H1 (cell line): ENCODE results near the gene VSX1. TPM values are rescaled to one million over a fixed set of nuclear protein-coding genes. Genes with fewer than 3 reads are reported as not detected.

ENCODE experiments used
- CTCF ChIA-PET: fragments of 300-600 bp; sonication (Branson Sonifier 250); formaldehyde crosslinking; loops from one replicate; lab custom pipeline; 2021; ENCODE audit not compliant: partially characterized antibody; lab: Charles Lee
- POLR2A ChIA-PET: fragments of 300-600 bp; sonication (Branson Sonifier 250); formaldehyde crosslinking; loops from one replicate; lab custom pipeline; 2021; ENCODE audit warnings: inconsistent platforms; ENCODE audit not compliant: partially characterized antibody; lab: Charles Lee
- DNase-seq, 2 experiments: peaks; one replicate each; pipeline versions ENCODE4 v3.0.0 to v3.0.0-alpha.2; 2010 to 2022; ENCODE audit warnings: low spot score in 2 of 2, low read depth in 1 of 2, mixed read lengths in 1 of 2
- FAIRE-seq: peaks from 2 replicates; lab custom pipeline; 2011; peaks lifted over from hg19 to GRCh38; lab: Jason Lieb, UNC
- H2AFZ ChIP-seq: 2 replicates; pipeline ENCODE4 v1.8.1; 2012; ENCODE audit warnings: low read length, inconsistent platforms
- H2AK5ac ChIP-seq: 2 replicates; pipeline ENCODE4 v1.6.1; 2013; ENCODE audit warnings: low read depth, low read length
- H2BK120ac ChIP-seq: replicated peaks from 2 replicates; pipeline ENCODE3; 2013; ENCODE audit warnings: low read depth, low read length, inconsistent platforms
- H2BK12ac ChIP-seq: 2 replicates; pipeline ENCODE4 v1.6.1; 2013; ENCODE audit warnings: low read depth, low read length
- H2BK15ac ChIP-seq: 2 replicates; pipeline ENCODE4 v1.6.1; 2013; ENCODE audit warnings: low read length
- H2BK20ac ChIP-seq: 2 replicates; pipeline ENCODE4 v1.6.1; 2013; ENCODE audit warnings: low read length
- H2BK5ac ChIP-seq: 2 replicates; pipeline ENCODE4 v1.6.1; 2013; ENCODE audit warnings: low read depth, low read length
- H3K14ac ChIP-seq: 2 replicates; pipeline ENCODE4 v1.6.1; 2013; ENCODE audit warnings: inconsistent platforms; ENCODE audit not compliant: insufficient read length
- H3K18ac ChIP-seq: 2 replicates; pipeline ENCODE4 v1.6.1; 2013; ENCODE audit warnings: low read length; ENCODE audit errors: extremely low read depth
- H3K23ac ChIP-seq: 2 replicates; pipeline ENCODE4 v1.6.1; 2013; ENCODE audit warnings: inconsistent platforms; ENCODE audit not compliant: insufficient read length
- H3K23me2 ChIP-seq: 2 replicates; pipeline ENCODE4 v1.6.1; 2013; ENCODE audit warnings: low read depth, low read length
- H3K27ac ChIP-seq: 2 replicates; pipeline ENCODE4 v1.6.1; 2011; ENCODE audit warnings: low read depth, low read length, inconsistent platforms
- H3K27me3 ChIP-seq, 4 experiments: replicated peaks in 1 of 4; 1 replicate in 1 of 4; 2 replicates in 3 of 4; pipeline versions ENCODE4 v1.6.1 to v1.8.1; 2011 to 2013; ENCODE audit warnings: low read length in 3 of 4, mild to moderate bottlenecking in 3 of 4, inconsistent platforms in 2 of 4, mixed read lengths in 2 of 4, moderate library complexity in 1 of 4; ENCODE audit not compliant: control insufficient read depth in 3 of 4, insufficient read depth in 3 of 4; ENCODE audit errors: extremely low read depth in 1 of 4
- H3K36me3 ChIP-seq, 4 experiments: 2 replicates each; pipeline versions ENCODE4 v1.6.1 to v1.8.1; 2011 to 2013; ENCODE audit warnings: mild to moderate bottlenecking in 4 of 4, low read length in 3 of 4, moderate library complexity in 2 of 4, control low read depth in 1 of 4, inconsistent platforms in 1 of 4; ENCODE audit not compliant: insufficient read depth in 4 of 4, control insufficient read depth in 2 of 4
- H3K4ac ChIP-seq: replicated peaks from 2 replicates; pipeline ENCODE3; 2013; ENCODE audit warnings: low read length, low read depth, mixed read lengths, inconsistent platforms; ENCODE audit not compliant: insufficient read length
- H3K4me1 ChIP-seq, 4 experiments: replicated peaks in 1 of 4; 1 replicate in 1 of 4; 2 replicates in 3 of 4; pipeline versions ENCODE4 v1.6.1 to v1.8.1; 2011 to 2013; ENCODE audit warnings: low read length in 3 of 4, inconsistent platforms in 2 of 4, mixed read lengths in 1 of 4; ENCODE audit not compliant: insufficient read depth in 4 of 4, control insufficient read depth in 3 of 4
- H3K4me2 ChIP-seq, 2 experiments: 2 replicates each; pipeline versions ENCODE4 v1.6.1 to v1.8.1; 2011 to 2013; ENCODE audit warnings: low read depth in 2 of 2, low read length in 2 of 2, control low read depth in 1 of 2, inconsistent platforms in 1 of 2, mild to moderate bottlenecking in 1 of 2; ENCODE audit not compliant: insufficient read depth in 1 of 2
- H3K4me3 ChIP-seq, 4 experiments: fragments of 200-600, 300-600 bp in 1 of 4; sonication (generic), shearing (Covaris generic), sonication (Bioruptor Twin) in 1 of 4; 2 replicates each; pipeline versions ENCODE4 v1.5.1 to v1.8.1; 2011 to 2016; ENCODE audit warnings: low read length in 4 of 4, low read depth in 3 of 4, control low read depth in 2 of 4, inconsistent platforms in 2 of 4, mild to moderate bottlenecking in 2 of 4, mixed read lengths in 1 of 4, moderate library complexity in 1 of 4; ENCODE audit not compliant: insufficient read depth in 2 of 4; ENCODE audit errors: extremely low read depth in 1 of 4
- H3K56ac ChIP-seq: replicated peaks from 2 replicates; pipeline ENCODE3; 2013; ENCODE audit warnings: low read depth, mild to moderate bottlenecking, mixed read lengths, low read length, inconsistent platforms; ENCODE audit not compliant: insufficient read length
- H3K79me1 ChIP-seq: 2 replicates; pipeline ENCODE4 v1.6.1; 2013; ENCODE audit warnings: low read depth, low read length, control low read depth
- H3K79me2 ChIP-seq, 2 experiments: 2 replicates each; pipeline versions ENCODE4 v1.6.1 to v1.8.1; 2012 to 2013; ENCODE audit warnings: low read length in 2 of 2, mild to moderate bottlenecking in 2 of 2, inconsistent platforms in 1 of 2; ENCODE audit not compliant: insufficient read depth in 2 of 2, control insufficient read depth in 1 of 2
- H3K9ac ChIP-seq, 4 experiments: replicated peaks in 1 of 4; 1 replicate in 1 of 4; 2 replicates in 3 of 4; pipeline versions ENCODE4 v1.6.1 to v1.8.1; 2011 to 2013; ENCODE audit warnings: low read depth in 3 of 4, low read length in 3 of 4, control low read depth in 2 of 4, mild to moderate bottlenecking in 2 of 4, moderate library complexity in 2 of 4, inconsistent platforms in 1 of 4; ENCODE audit errors: extremely low read depth in 1 of 4
- H3K9me3 ChIP-seq, 2 experiments: 2 replicates each; pipeline versions ENCODE4 v1.6.1 to v1.8.1; 2012 to 2013; ENCODE audit warnings: mild to moderate bottlenecking in 2 of 2, moderate library complexity in 2 of 2, control low read depth in 1 of 2, inconsistent platforms in 1 of 2, low read depth in 1 of 2, low read length in 1 of 2, mixed read lengths in 1 of 2; ENCODE audit not compliant: insufficient read depth in 2 of 2
- H4K20me1 ChIP-seq, 2 experiments: replicated peaks in 1 of 2; 2 replicates each; pipeline versions ENCODE3 to v1.8.1; 2011 to 2013; ENCODE audit warnings: inconsistent platforms in 2 of 2, low read length in 2 of 2, mild to moderate bottlenecking in 1 of 2; ENCODE audit not compliant: insufficient read depth in 2 of 2, control insufficient read depth in 1 of 2
- H4K5ac ChIP-seq: 2 replicates; pipeline ENCODE4 v1.6.1; 2013; ENCODE audit warnings: low read length, low read depth, mixed read lengths, inconsistent platforms; ENCODE audit not compliant: insufficient read length
- H4K8ac ChIP-seq: 2 replicates; pipeline ENCODE4 v1.8.0; 2013; ENCODE audit warnings: mild to moderate bottlenecking, moderate library complexity, low read length, inconsistent platforms; ENCODE audit not compliant: insufficient read depth; ENCODE audit errors: extremely low read depth
- H4K91ac ChIP-seq: replicated peaks from 2 replicates; pipeline ENCODE3; 2013; ENCODE audit warnings: low read length, mixed read lengths, inconsistent platforms; ENCODE audit not compliant: insufficient read length
- E2F6 ChIP-seq: IDR thresholded peaks from 2 replicates; pipeline ENCODE4 v1.6.1; 2012; ENCODE audit warnings: inconsistent platforms
- EGR1 ChIP-seq: IDR thresholded peaks from 2 replicates; pipeline ENCODE4 v1.6.1; 2011; ENCODE audit warnings: low read depth, low read length, borderline replicate concordance
- FOSL1 ChIP-seq: IDR thresholded peaks from 2 replicates; pipeline ENCODE4 v1.6.1; 2011; ENCODE audit warnings: mild to moderate bottlenecking, low read depth, low read length, moderate library complexity; ENCODE audit not compliant: insufficient read depth
- KDM4A ChIP-seq: IDR thresholded peaks from one replicate; pipeline ENCODE4 v1.7.1; 2012; ENCODE audit warnings: low read depth, mild to moderate bottlenecking, moderate library complexity, low read length, inconsistent platforms; ENCODE audit not compliant: severe bottlenecking
- POLR2AphosphoS5 ChIP-seq: IDR thresholded peaks from 2 replicates; pipeline ENCODE4 v1.6.1; 2011; ENCODE audit warnings: low read depth, low read length
- WGBS, 2 experiments: shearing (Covaris generic) in 1 of 2; methylation state at CpG; one replicate each; pipeline versions ENCODE4 v1.1.6 to v1.1.7; 2013 to 2015; ENCODE audit warnings: low lambda C conversion rate in 2 of 2, mixed read lengths in 2 of 2, inconsistent platforms in 1 of 2, low coverage in 1 of 2, missing lambda C conversion rate in 1 of 2; ENCODE audit not compliant: insufficient replicate concordance in 2 of 2, insufficient coverage in 1 of 2, insufficient read length in 1 of 2; ENCODE audit errors: extremely low coverage in 1 of 2, missing lambda C conversion rate in 1 of 2; 5-methylcytosine and 5-hydroxymethylcytosine counted together
- polyA plus RNA-seq, 7 experiments: library from polyadenylated mRNA; depleted of rRNA in 3 of 7; stranded (reverse) in 5 of 7; unstranded in 2 of 7; fragments of >200 nt in 5 of 7; fragments of 200-250 nt in 2 of 7; gene quantifications; 1 replicate in 5 of 7; 2 replicates in 1 of 7; 4 replicates in 1 of 7; pipeline versions ENCODE4 v1.2.1 to v1.2.3, GENCODE V29; 2011 to 2013; ENCODE audit warnings: missing spikeins in 2 of 7, mixed read lengths in 2 of 7
- total RNA-seq: library from RNA; stranded (reverse); fragmentation: NEBNext Ultra II Directional; extraction: Animal tissue kit (Norgen Biotek cat#: 25700); gene quantifications from 2 replicates; pipeline ENCODE4 v1.2.1, GENCODE V29; 2021

VSX1 gene
- total and polyA plus RNA-seq, 2 of the 8 experiments (the other 6 are each of a cell fraction or from before 2014, with no cell fraction given): 0.14 TPM; not detected in 1

GRCh38 chr20:25100914-25101313 is 19.0 kb upstream of the VSX1 start:
- Histone ChIP-seq H3K27ac (no peak overlapping the region), H3K4me3 (no peak overlapping the region), H3K79me1 (no peaks in the 10 kb centered on the region), H3K9me3 (peaks cover 3 to 4% of the 10 kb centered on the region in 2 experiments; a peak in 2 of 4 replicates), H3K4ac (no peak overlapping the region), H3K79me2 (no peaks in the 10 kb centered on the region), H2AK5ac (no peak overlapping the region), H3K4me2 (no peak overlapping the region), H4K8ac (no peak overlapping the region), H3K36me3 (no peaks in the 10 kb centered on the region), H2BK120ac (no peak overlapping the region), H3K18ac (no peak overlapping the region), H3K23me2 (no peaks in the 10 kb centered on the region), H3K27me3 (no peaks in the 10 kb centered on the region), H3K23ac (no peak overlapping the region), H2BK15ac (no peak overlapping the region), H3K14ac (no peak overlapping the region), H3K9ac (no peak overlapping the region), H2BK5ac (no peak overlapping the region), H2AFZ (no peak overlapping the region), H3K4me1 (no peaks in the 10 kb centered on the region), H4K91ac (no peak overlapping the region), H2BK20ac (no peak overlapping the region), H4K5ac (no peak overlapping the region), H3K56ac (no peak overlapping the region), H4K20me1 (no peaks in the 10 kb centered on the region), H2BK12ac (no peak overlapping the region)
- CTCF ChIA-PET: interaction anchor here (0.8 to 1.4 kb wide), 3 partner anchors 13 to 78 kb away, joined by 3 to 4 read pairs (median 3); no protein-coding TSS in a partner anchor
- DNase-seq (peak in 1 of 2 experiments; percentile 24), FAIRE-seq (no peak)
- TF ChIP-seq EGR1: no peak
- TF ChIP-seq E2F6: no peak
- TF ChIP-seq KDM4A: no peak
- no peak for TF ChIP-seq FOSL1
- TF ChIP-seq POLR2AphosphoS5: no peak
- POLR2A ChIA-PET: no interaction called here
- 82% methylated on average over 3 of the region's 3 CpGs; no CpG with 5 or more reads in 1 of the 2 experiments for WGBS, 2 experiments
